Coronary artery (tissue), 2 donors: ENCODE measurements around the gene SIRT1.

Source experiments
- DNase-seq: peaks from one replicate; pipeline ENCODE4 v3.0.0-alpha.2; 2017; ENCODE audit warnings: low spot score
- H3K27ac ChIP-seq, 2 donors: fragments of 200-600 bp; sonication (generic); one replicate each; pipeline ENCODE4 v1.5.1; 2016 to 2019
- H3K4me3 ChIP-seq: fragments of 200-600 bp; sonication (generic); 2 replicates; pipeline ENCODE4 v1.5.1; 2016; ENCODE audit warnings: mild to moderate bottlenecking, moderate library complexity
- CTCF ChIP-seq: fragments of 200-600 bp; sonication (generic); IDR thresholded peaks from one replicate; pipeline ENCODE4 v1.5.1; 2019; ENCODE audit warnings: antibody characterized with exemption

SIRT1 gene

GRCh38 chr10:67914777-67915340, 30.4 kb downstream of the SIRT1 start:
- no peak for DNase-seq
- TF ChIP-seq CTCF = no peak
- no peak overlapping the region for H3K27ac ChIP-seq
- H3K4me3 ChIP-seq = no peak overlapping the region

DNA sequence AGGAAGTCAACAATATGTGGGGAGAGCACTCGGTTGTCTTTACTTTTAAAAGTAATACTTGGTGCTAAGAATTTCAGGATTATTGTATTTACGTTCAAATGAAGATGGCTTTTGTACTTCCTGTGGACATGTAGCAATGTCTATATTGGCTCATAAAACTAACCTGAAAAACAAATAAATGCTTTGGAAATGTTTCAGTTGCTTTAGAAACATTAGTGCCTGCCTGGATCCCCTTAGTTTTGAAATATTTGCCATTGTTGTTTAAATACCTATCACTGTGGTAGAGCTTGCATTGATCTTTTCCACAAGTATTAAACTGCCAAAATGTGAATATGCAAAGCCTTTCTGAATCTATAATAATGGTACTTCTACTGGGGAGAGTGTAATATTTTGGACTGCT, 32.7 kb downstream of the SIRT1 start:
- DNase-seq = no peak
- TF ChIP-seq CTCF = no peak
- Histone ChIP-seq H3K4me3 (no peak overlapping the region), H3K27ac (no peak overlapping the region)

GRCh38 chr10:67917679-67918078, 33.2 kb downstream of the SIRT1 start:
- H3K4me3 ChIP-seq = no peak overlapping the region
- no peak for DNase-seq
- no peak for TF ChIP-seq CTCF
- no peak overlapping the region for H3K27ac ChIP-seq

DNA sequence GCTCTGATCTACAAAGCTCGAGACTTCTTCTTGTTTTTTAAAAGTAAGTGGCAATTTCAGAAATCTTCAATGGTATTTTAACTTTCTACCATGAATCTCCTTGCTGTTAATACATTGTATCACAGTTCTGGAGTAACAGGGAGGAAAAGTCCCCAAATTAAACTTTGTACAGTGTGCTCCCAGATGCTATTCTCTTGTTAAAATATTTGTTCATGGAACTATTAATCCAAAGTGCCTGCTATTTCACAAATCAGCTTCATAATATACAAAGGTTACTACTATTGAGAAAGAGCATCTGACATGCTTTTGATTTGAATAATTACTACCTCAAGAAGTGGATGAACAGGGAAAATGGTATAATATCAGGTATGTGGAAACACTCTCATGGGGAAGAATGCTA, 36.6 kb downstream of the SIRT1 start:
- DNase-seq = no peak
- Histone ChIP-seq H3K4me3 (no peak overlapping the region), H3K27ac (no peak overlapping the region)
- no peak for TF ChIP-seq CTCF

DNA sequence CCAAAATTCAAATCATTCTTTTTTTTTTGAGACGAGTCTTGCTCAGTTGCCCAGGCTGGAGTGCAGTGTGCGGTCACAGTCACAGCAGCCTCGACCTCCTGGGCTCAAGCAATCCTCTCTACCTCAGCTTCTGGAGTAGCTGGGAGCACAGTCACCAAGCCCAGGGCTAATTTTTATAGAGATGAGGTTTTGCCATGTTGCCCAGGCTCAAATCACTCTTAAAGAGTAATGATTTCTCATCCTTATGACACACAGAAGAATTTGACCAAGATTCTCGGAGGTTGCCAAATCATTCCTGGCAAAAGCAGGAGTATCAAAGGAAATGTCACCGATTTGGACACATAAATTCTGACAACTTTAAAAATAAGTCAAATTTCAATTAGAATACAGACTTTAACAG, 39.1 kb downstream of the SIRT1 start:
- H3K4me3 ChIP-seq = no peak overlapping the region
- DNase-seq = no peak
- no peak overlapping the region for H3K27ac ChIP-seq
- TF ChIP-seq CTCF = no peak

DNA sequence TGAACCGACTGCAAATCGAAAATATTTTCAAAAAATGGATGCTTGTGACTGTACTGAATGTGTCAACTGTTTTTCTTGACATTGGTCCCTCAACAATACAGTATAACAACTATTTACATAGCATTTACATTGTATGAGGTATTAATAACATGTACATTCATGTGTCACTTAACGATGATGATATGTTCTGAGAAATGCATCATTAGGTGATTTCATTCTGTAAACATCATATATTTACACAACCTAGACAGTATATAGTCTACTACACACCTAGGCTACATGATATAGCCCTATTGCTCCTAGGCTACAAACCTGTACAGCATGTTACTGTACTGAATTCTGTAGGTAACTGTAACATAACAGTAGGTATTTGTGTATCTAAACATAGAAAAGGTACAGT, 39.7 kb downstream of the SIRT1 start:
- DNase-seq = no peak
- no peak for TF ChIP-seq CTCF
- Histone ChIP-seq H3K4me3 (no peak overlapping the region), H3K27ac (no peak overlapping the region)

- no peak for TF ChIP-seq CTCF
- Histone ChIP-seq H3K27ac (no peak overlapping the region), H3K4me3 (no peak overlapping the region)
- DNase-seq = no peak
Measured at GRCh38 chr10:67925449-67926005, 41.1 kb downstream of the SIRT1 start.
